CD4-positive, alpha-beta T cell treated with Interleukin-15 for 4 hours (primary cell): Measurements from ENCODE around the gene SUV39H1.
"Not testable (repeated sequence)": the region's sequence is repeated elsewhere in the genome, so short reads cannot be mapped to it uniquely, and the experiment has no call there.

ENCODE experiments used
- DNase-seq: peaks from one replicate; pipeline ENCODE4 v3.0.0-alpha.2; 2020; ENCODE audit warnings: low spot score

Gene SUV39H1

GRCh38 chrX:48696301-48696908 is at the start of gene SUV39H1:
Gene SUV39H1, plus strand, starts transcription at chrX:48696734. Its CDS starts 51 bp downstream, at chrX:48696785.
- peak; percentile 86 for DNase-seq

GRCh38 chrX:48648336-48648751 is 48.2 kb upstream of the SUV39H1 start:
- peak; percentile 57 for DNase-seq

DNA sequence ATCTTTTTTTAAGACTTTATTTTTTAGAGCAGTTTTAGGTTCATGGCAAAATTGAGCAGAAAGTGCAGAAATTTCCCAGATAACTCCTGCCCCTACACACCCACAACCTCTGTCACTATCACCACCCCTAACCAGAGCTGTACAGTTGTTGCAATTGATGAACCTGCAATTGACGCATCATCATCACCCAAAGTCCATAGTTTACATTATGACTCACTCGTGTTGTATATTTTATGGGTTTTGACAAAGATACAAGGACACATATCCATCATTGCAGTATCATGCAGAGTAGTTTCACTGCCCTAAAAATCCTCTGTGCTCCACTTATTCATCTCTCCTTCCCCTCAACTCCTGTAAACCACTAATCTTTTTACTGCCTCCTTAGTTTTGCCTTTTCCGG is 47.4 kb upstream of the SUV39H1 start:
- DNase-seq, result no peak

DNA sequence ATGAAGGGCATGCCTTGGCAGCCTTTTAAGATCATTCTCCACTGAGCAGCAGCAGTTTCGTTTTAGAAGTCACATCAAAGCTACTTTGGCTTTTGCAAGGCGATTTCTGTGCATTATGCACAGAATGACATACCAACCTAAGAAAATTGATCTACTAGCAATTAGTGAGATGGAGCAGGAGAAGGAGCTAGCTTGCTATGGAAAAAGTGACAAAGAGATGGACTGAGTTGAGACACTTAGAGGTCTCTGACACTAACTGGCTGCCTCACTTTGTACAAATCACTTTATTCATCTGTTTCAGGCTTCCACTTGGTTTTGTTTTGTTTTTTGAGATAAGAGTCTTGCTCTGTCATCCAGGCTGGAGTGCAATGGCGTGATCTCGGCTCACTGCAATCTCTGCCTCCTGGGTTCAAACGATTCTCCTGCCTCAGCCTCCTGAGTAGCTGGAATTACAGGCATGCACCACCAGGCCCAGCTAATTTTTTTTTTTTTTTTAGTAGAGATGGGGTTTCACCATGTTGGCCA is 44.4 kb upstream of the SUV39H1 start:
- DNase-seq, result not testable (repeated sequence)

GRCh38 chrX:48654746-48655145 is 41.8 kb upstream of the SUV39H1 start:
- not testable (repeated sequence) for DNase-seq

GRCh38 chrX:48659686-48660085 is 36.8 kb upstream of the SUV39H1 start:
- not testable (repeated sequence) for DNase-seq

DNA sequence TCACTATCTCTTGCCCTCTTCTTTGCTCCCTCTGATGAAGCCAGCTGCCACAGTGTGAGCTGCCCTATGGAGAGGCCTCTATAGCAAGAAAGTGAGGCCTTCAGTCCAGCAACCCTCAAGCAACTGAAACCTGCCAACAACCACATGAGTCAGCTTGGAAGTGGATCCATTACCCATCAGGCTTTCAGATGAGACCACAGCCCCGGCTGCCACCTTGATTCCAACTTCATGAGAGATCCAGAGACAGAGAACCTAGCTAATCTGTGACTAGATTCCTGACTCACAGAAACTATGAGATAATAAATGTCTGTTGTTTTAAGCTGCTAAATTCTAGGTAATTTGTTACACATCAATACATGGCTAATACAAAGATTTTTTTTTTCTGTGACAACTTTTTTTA is 33.3 kb upstream of the SUV39H1 start:
- DNase-seq, result no peak

DNA sequence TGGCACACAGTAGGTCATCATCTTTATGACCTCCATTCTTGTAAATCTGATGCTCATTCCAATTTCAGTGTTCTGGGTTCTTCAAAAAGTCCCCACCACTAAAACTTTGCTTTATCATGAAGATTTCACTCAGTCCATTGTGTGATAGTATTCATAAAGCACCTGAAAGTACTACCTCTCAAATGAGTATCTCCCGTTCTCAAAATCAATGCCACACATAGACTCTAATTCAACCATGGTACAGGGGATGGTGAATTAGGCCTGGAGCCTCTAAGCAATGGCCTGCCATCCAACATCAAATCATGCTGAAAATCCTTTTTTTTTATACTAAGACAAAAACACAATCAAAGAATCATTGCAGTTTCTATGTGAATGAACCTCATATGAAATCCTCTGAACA is 32.4 kb upstream of the SUV39H1 start:
- no peak for DNase-seq

- no peak for DNase-seq
Observed at GRCh38 chrX:48665991-48666390, 30.5 kb upstream of the SUV39H1 start.

DNA sequence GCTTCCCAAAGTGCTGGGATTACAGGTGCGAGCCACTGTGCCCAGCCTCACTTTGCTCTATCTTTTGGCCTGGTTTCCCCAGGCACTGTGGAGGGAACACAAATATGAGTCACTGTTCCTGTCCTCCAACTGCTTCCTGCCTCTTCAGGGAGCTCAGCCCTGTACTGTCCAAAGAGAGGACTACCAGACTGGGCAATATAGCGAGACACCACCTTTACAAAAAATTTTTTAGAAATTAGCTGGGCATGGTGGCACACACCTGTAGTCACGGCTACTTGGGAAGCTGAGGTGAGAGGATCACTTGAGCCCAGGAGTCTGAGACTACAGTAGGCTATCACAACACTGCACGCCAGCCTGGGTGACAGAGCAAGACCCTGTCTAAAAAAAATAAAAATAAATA is 29.9 kb upstream of the SUV39H1 start:
- no peak for DNase-seq

DNA sequence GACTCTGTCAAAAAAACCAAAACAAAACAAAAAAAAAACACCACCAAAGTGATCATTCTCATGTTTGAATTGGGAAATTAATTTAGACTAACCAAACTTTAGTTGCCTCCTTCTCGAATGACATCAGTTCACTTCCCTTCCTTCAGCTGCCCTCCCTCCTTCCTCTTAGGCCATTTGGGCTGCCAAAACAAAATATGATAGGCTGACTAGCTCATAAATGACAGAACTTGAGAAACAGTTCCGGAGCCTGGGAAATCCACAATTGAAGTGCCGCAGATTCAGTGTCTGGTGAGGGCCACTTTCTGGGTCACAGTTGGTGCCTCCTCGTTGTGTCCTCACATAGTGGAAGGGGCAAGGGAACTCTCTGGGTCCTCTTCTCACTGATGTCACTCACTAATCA is 29.0 kb upstream of the SUV39H1 start:
- DNase-seq, result no peak

DNA sequence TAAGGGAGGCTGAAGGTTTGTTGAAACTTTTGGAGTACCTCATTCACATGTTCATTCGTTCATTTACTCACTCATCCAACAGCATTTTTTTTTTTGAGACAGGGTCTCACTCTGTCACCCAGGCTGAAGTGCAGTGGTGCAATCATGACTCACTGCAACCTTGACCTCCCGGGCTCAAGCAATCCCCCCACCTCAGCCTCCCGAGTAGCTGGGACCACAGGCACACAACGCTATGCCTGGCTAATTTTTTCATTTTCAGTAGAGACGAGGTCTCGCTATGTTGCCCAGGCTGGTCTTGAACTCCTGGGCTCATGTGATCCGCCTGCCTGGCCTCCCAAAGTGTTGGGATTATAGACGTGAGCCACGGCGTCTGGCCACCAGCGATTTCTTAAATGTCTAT is 28.3 kb upstream of the SUV39H1 start:
- not testable (repeated sequence) for DNase-seq

DNA sequence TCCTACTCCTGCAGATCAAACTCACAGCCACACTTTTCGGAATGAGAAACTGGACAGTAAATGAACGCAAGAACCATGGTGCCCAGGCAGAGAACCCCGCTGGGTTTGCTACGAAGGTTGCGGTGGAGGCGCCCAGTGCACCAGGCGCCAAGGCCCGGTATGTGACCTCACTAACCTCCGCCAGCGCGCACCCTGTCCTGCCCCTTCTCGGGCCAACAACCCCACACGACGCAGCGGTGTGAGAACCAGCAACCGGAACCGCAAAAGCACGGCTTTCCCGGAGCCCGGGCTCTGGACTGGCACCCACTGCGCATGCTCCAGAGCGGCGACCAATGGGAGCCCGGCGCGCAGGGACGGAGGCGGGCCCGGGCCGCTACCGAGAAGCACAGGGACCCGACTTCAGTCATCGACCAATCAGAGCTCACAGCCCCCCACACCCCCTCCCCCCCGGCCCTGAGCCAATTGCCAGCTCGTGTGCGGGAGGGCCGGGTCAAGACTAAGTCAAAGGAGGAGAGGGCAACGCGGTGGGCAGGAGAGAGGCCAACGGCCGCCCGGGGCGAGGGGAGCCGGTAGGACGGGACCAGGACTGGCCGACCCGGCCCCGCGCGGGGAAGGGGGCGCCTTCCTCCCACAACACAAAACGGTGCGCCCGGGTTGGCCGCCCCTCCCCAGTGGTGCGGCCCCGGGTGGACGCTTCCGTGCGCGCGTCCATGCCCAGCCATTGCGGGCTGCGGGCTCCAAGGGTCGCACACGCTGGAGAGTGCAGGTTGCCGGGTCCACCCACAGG is 20.2 kb upstream of the SUV39H1 start:
- peak; percentile 90 for DNase-seq

- DNase-seq, result no peak
Observed at GRCh38 chrX:48676893-48677270, 19.7 kb upstream of the SUV39H1 start.

- DNase-seq, result no peak
Observed at GRCh38 chrX:48677516-48677915, 19.0 kb upstream of the SUV39H1 start.

DNA sequence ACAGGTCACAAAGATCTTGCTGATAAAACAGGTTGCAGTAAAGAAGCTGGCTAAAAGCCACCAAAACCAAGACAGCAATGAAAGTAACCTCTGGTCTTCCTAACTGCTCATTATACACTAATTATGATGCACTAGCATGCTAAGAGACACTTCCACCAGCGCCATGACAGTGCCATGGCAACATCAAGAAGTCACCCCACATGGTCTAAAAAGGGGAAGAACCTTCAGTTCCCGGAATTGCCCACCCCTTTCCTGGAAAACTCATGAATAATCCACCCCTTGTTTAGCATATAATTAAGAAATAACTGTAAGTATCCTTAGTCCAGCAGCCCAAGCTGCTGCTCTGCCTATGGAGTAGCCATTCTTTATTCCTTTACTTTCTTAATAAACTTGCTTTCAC is 16.1 kb upstream of the SUV39H1 start:
- DNase-seq, result not testable (repeated sequence)

DNA sequence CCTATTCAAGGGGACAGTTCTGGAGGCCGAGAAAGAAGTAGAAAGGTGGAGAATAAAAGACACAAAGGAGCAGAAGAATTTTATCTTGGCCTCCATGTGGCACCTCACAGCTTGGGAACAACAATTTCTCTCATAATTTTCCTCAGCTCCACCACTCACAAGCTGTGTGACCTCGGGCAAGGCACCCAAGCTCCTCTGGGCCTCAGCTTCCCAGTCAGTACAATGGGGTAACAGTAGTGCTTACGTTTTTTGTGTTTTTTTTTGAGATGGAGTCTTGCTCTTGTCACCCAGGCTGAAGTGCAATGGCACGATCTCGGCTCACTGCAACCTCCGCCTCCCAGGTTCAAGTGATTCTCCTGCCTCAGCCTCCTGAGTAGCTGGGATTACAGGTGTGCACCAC is 15.6 kb upstream of the SUV39H1 start:
- DNase-seq, result not testable (repeated sequence)

DNA sequence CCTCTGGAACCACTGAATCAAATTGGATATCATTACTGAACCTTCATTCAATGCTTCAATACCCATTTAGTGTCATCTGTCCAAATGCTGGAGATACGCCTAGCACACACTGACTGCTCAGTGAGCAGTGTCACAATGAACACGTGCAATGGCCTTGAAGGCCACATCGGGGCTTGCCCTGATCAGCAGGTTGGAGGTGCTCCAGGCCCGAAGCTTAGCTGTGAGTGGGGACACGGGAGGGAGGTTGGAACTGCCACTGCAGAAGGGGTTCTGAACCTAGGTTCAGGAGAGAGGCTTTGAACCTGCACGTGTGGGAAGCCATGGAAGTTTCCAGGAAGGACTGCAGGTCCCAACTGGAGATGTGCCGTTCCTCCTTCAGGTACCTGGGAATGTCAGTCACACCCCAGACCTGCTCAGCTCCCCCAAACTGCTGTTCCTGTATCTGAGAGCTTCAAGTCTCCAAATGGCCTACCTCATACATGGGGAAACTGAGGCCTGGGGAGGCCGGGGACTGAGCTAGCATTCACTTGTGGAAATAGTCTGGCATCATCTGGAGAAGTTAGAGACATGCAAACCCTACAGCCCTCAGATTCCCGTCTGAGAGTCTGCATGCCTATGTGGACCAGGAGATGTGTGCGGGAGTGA is 14.9 kb upstream of the SUV39H1 start:
- no peak for DNase-seq

- DNase-seq, result not testable (repeated sequence)
Observed at GRCh38 chrX:48682795-48683194, 13.7 kb upstream of the SUV39H1 start.

GRCh38 chrX:48683411-48683982 is 13.0 kb upstream of the SUV39H1 start, which contains the start of gene WAS:
Gene WAS, plus strand, starts transcription at chrX:48683799. Its CDS starts 55 bp downstream, at chrX:48683854.
- peak; percentile 55 for DNase-seq

DNA sequence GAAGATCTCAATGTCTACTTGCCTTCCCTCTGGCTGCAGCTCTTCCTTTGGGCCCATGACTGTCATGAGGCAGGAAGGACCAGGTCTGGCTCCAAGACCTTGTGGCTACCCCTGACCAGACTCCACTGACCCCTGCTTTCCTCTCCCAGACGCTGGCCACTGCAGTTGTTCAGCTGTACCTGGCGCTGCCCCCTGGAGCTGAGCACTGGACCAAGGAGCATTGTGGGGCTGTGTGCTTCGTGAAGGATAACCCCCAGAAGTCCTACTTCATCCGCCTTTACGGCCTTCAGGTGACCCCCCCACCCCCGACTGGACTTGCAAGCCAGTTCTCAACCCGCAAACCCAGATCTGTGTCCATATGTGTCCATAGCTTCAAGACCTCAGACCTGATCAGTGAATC is 12.4 kb upstream of the SUV39H1 start:
- DNase-seq, result no peak

GRCh38 chrX:48685416-48685815 is 11.1 kb upstream of the SUV39H1 start:
- DNase-seq, result no peak
